ENCODE data around the gene PTPN23. TPM values are rescaled to one million over a fixed set of nuclear protein-coding genes. Genes with fewer than 3 reads are reported as not detected.

PTPN23 gene
- total RNA-seq, 1 donor = 14.3 TPM

- peak; percentile 5 for TF ChIP-seq CTCF (IDR thresholded peaks at IDR 0.05; ENCODE audit: insufficient read depth, low read length)
- H3K4me3 ChIP-seq (ENCODE audit: low read depth, low read length) = no peak overlapping the region
- no peak for DNase-seq (ENCODE audit: low read depth)
Observed at GRCh38 chr3:47418167-47419082, 37.6 kb downstream of the PTPN23 start.

DNA sequence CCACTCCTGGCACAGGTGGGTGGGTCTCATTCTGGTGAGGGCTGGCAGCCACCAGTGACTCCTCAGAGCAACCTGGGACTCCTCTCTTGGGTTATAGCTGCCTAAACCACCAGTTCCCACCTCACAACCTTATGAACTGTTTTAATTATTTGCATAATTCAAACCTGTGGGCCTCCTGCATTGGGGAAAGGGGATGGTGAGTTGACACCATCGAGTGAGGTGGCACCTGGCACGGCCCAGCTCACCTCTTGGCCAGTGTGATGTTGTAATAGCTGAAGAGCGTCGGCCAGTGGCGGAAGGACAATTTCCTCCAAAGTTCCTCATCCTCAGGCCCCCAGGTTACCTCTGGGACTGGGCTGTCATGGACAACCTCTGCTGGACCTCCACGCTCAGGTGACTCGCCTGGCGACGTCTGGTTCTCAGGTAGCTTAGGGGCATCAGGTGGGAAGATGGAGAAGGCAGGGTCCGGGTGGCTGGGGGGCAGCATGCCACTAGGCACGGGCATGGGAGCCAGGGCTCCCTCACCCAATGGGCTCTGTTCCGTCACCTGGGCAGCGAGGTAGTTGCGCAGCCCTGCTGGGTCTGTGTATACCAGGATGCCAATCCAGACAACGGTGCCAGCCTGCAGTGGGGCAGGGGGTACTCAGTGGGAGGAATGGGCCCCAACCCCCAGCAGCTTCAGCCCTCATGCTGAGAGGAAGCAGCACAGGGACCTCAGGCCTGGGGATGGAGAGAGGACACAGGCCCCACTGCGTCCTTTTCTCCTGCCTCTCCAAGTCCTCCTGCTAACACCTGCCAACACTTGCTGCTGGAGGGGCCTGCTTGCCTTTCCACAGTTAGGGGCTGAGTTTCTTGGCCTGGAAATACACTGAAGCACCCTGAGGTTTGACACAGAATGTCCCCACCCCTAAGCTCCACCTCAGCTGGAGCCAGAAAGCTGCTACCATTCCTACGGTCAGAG is 38.5 kb downstream of the PTPN23 start:
- DNase-seq (ENCODE audit: low read depth) = no peak
- no peak overlapping the region for H3K4me3 ChIP-seq (ENCODE audit: low read depth, low read length)
- no peak for TF ChIP-seq CTCF (IDR thresholded peaks at IDR 0.05; ENCODE audit: insufficient read depth, low read length)

DNA sequence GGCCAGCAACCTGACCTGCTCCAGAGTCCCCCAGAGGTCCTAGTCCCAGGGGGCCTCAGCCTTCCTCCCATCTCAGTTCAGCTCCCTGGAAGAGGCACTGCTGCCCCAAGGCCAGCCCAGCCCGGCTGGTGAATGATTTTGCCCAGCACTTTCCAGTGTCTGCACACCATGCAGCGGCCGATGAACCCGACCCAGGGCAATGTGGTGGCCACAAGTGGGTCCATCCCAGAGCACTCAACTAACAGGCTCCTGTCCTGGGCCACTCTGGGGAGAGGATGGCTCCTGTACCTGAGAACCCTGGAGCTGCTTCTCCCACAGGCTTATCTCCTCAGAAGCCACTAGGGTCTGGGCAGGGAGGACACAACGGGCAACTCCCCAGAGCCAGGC is 39.2 kb downstream of the PTPN23 start:
- no peak for TF ChIP-seq CTCF (IDR thresholded peaks at IDR 0.05; ENCODE audit: insufficient read depth, low read length)
- DNase-seq (ENCODE audit: low read depth) = no peak
- no peak overlapping the region for H3K4me3 ChIP-seq (ENCODE audit: low read depth, low read length)

- TF ChIP-seq CTCF (IDR thresholded peaks at IDR 0.05; ENCODE audit: insufficient read depth, low read length) = peak; percentile 97
- H3K4me3 ChIP-seq (ENCODE audit: low read depth, low read length) = no peak overlapping the region
- DNase-seq (ENCODE audit: low read depth) = peak; percentile 90
Observed at GRCh38 chr3:47420511-47421484, 40.0 kb downstream of the PTPN23 start.

- DNase-seq (ENCODE audit: low read depth) = no peak
- no peak for TF ChIP-seq CTCF (IDR thresholded peaks at IDR 0.05; ENCODE audit: insufficient read depth, low read length)
Observed at GRCh38 chr3:47421741-47422649, 41.2 kb downstream of the PTPN23 start.

More at GRCh38 chr3:47421741-47422649, 41.2 kb downstream of the PTPN23 start:
- no peak overlapping the region for H3K4me3 ChIP-seq (ENCODE audit: low read depth, low read length)
